ENCODE results near the gene ZNF502. TPM values are rescaled to one million over a fixed set of nuclear protein-coding genes. Genes with fewer than 3 reads are reported as not detected.

Gene ZNF502
- total and polyA plus RNA-seq, 2 of the 8 experiments (the other 6 are each of a cell fraction or from before 2014, with no cell fraction given), result 1.5 to 3.8 TPM

DNA sequence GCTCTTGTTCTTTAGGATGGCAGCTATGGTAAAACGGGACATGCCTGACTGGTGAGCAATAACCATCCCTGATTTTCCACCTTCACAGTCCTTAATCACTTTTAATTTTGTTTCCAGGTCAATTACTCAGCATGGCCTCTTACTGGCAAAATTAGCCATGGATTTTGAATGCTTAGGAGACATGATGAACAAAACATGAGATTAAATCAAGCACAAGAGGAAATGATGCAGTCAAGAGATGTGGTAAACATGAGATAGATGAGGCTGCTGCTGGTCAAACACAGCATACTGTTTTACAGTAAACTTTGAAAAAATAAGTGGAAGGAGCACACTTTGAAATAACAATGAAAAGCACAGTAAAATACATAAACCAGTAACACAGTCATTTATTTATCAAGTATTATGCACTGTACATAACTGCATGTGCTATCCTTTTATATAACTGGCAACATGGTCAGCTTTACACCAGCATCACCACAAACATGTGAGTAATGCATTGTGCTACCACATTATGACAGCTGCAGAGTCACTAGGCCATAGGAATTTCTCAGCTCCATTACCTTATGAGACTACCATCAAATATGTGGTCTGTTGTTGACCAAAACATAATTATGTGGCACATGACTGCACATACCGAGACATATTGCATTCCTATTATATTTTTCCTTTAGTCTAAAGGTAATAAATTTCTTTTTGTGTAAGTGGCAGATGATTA lies 30.1 kb upstream of the ZNF502 start (continued):
- TF ChIP-seq YY1 (IDR thresholded peaks at IDR 0.05; ENCODE audit: low read depth, low read length) (no peak), ZNF274 (IDR thresholded peaks at IDR 0.05; ENCODE audit: borderline replicate concordance, extremely low read depth, low read length) (no peak), JUND (IDR thresholded peaks at IDR 0.05; ENCODE audit: low read length) (no peak)

Measured in H1 (cell line).